Heart left ventricle (tissue), 16 donors: Measurements from ENCODE around the gene MAP4K1. TPM values are rescaled to one million over a fixed set of nuclear protein-coding genes. Genes with fewer than 3 reads are reported as not detected.
"Not testable (repeated sequence)": the region's sequence is repeated elsewhere in the genome, so short reads cannot be mapped to it uniquely, and the experiment has no call there.

ENCODE experiments used
- ATAC-seq, 4 donors: fragments of 200-7000 bp; cut with Tn5 transposase; one replicate each; pipeline ENCODE4 v1.9.1; 2020 to 2022; ENCODE audit warnings: moderate library complexity in 4 of 4, mild to moderate bottlenecking in 3 of 4, moderate number of reproducible peaks in 1 of 4
- DNase-seq, 5 donors: peaks; one replicate each; pipeline ENCODE4 v3.0.0-alpha.2; 2020
- H3K27ac ChIP-seq, 12 donors: fragments of 200-600 bp; sonication (generic) in 4 of 12; one replicate each; pipeline versions ENCODE4 v1.5.0 to v1.8.0; 2016 to 2022; ENCODE audit warnings: mild to moderate bottlenecking in 2 of 12
- H3K27me3 ChIP-seq, 9 donors: fragments of 200-600 bp; sonication (generic) in 2 of 9; one replicate each; pipeline versions ENCODE4 v1.5.1 to v1.8.0; 2016 to 2022; ENCODE audit warnings: mild to moderate bottlenecking in 3 of 9
- H3K36me3 ChIP-seq, 9 donors: fragments of 200-600 bp; sonication (generic) in 2 of 9; one replicate each; pipeline versions ENCODE4 v1.5.0 to v1.8.0; 2018 to 2022; ENCODE audit warnings: mild to moderate bottlenecking in 2 of 9
- H3K4me1 ChIP-seq, 12 donors: fragments of 200-600 bp; sonication (generic) in 4 of 12; one replicate each; pipeline versions ENCODE4 v1.5.0 to v1.8.0; 2016 to 2022; ENCODE audit warnings: mild to moderate bottlenecking in 3 of 12
- H3K4me3 ChIP-seq, 12 donors: fragments of 200-600 bp; sonication (generic) in 4 of 12; one replicate each; pipeline versions ENCODE4 v1.5.0 to v1.8.0; 2017 to 2022; ENCODE audit warnings: mild to moderate bottlenecking in 9 of 12, moderate library complexity in 4 of 12
- H3K9me3 ChIP-seq, 12 donors: fragments of 200-600 bp; sonication (generic) in 4 of 12; one replicate each; pipeline versions ENCODE4 v1.5.0 to v1.8.0; 2016 to 2022; ENCODE audit warnings: mild to moderate bottlenecking in 1 of 12
- POLR2A ChIP-seq, 2 donors: fragments of 450-650 bp; IDR thresholded peaks; one replicate each; pipeline ENCODE4 v1.6.1; 2017; ENCODE audit warnings: antibody characterized with exemption in 2 of 2, mild to moderate bottlenecking in 2 of 2, moderate library complexity in 2 of 2
- WGBS, 4 donors: extraction: QIAGEN DNeasy Blood & Tissue Kit in 2 of 4; methylation state at CpG; one replicate each; pipeline versions ENCODE4 v1.1.5 to v1.1.7; 2013 to 2018; 5-methylcytosine and 5-hydroxymethylcytosine counted together
- intact Hi-C, 10 donors: fragments of 100-400 bp; cut with DNase I; formaldehyde crosslinking; loops; one replicate each; pipeline versions ENCODE4 v1.11.1 to v1.14.2; 2022
- polyA plus RNA-seq, 2 donors: library from polyadenylated mRNA; stranded (reverse); fragments of 200-250 nt; gene quantifications; one replicate each; pipeline ENCODE4 v1.2.3, GENCODE V29; 2013
- total RNA-seq, 9 donors: library from RNA; depleted of rRNA in 2 of 9; stranded (reverse); fragments of >200 nt in 2 of 9; fragmentation: NEBNext Ultra II Directional in 3 of 9; extraction: Animal tissue kit (Norgen Biotek cat#: 25700) in 3 of 9; gene quantifications; one replicate each; pipeline versions ENCODE4 v1.1.0 to v1.2.4, GENCODE V29; 2016 to 2023
- TF ChIP-seq, protein P1 (sequence below), 12 donors: fragments of 200-600 bp; sonication (generic) in 4 of 12; IDR thresholded peaks; one replicate each; pipeline versions ENCODE4 v1.5.0 to v1.8.0; 2018 to 2022; ENCODE audit warnings: antibody characterized with exemption in 12 of 12, mild to moderate bottlenecking in 5 of 12
- donor health status: ischemic (EF 13 %, LVEDD 7.1; RV severe dilation, severe dysfunction).
- donor health status: healthy with polysubstance abuse.
- donor health status: DM: no; HTN: yes; CAD: no.
- donor health status: DM: no; HTN: no; CAD: no.
- donor health status: ischemic (EF 25% LVEDD 6.9; RV normal size, moderate dysfunction).
- donor health status: ischemic (EF 25% LVEDD 5.7; RV mildly dilated, moderate dysfunction).
- donor health status: healthy.
- donor health status: DM: yes; HTN: yes; CAD: no.
- donor health status: ischemic (EF 35%, LVEDD 5.7; RV mildly dilated, moderate dysfunction).
- donor health status: nonischemic (EF 11% LVEDD 7.7; RV severe dilation, severe dysfunction).
- donor health status: DM: yes; HTN: yes; CAD: no.
- donor health status: PGD.
- donor health status: ischemic (EF 29% LVEDD 5.4; RV normal size, mild dysfunction).
- donor health status: nonischemic (EF 23%, LVEDD 6.1; RV moderate dilation, normal function).

MAP4K1 gene
- total and polyA plus RNA-seq, 11 donors: 0.69 to 9.9 (median 2.7) TPM

DNA sequence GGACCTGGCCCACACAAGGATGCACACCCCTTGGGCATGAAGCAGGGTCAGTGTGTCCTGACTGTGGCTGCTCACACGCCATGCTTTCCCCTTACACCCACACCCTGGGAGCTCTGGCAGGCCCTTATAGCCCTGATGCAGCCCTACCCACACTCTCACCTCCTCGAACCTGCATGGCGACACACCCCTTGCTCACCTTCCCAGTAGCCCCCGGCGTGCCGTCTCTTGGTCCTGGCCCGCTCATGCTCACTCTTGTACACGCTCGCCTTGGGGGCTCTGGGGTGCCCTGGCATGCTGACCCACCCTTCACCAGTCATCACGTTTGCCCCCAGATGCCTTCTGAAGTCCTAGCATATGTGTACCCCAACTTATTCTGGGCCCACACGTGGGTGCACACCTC, 56.1 kb downstream of the MAP4K1 start:
- Histone ChIP-seq H3K27me3 (peaks cover 0 to 29% (median 22%) of the 10 kb centered on the region in 9 donors), H3K4me1 (peaks cover 0 to 9% (median 0%) of the 10 kb centered on the region in 12 donors), H3K36me3 (no peaks in the 10 kb centered on the region), H3K27ac (no peak overlapping the region), H3K4me3 (no peak overlapping the region), H3K9me3 (no peaks in the 10 kb centered on the region)
- intact Hi-C loops: no loop called here
- peak in 1 of 4 donors; percentile 20 for ATAC-seq
- no peak for TF ChIP-seq POLR2A (IDR thresholded peaks at IDR 0.05)
- TF ChIP-seq, protein P1, sequence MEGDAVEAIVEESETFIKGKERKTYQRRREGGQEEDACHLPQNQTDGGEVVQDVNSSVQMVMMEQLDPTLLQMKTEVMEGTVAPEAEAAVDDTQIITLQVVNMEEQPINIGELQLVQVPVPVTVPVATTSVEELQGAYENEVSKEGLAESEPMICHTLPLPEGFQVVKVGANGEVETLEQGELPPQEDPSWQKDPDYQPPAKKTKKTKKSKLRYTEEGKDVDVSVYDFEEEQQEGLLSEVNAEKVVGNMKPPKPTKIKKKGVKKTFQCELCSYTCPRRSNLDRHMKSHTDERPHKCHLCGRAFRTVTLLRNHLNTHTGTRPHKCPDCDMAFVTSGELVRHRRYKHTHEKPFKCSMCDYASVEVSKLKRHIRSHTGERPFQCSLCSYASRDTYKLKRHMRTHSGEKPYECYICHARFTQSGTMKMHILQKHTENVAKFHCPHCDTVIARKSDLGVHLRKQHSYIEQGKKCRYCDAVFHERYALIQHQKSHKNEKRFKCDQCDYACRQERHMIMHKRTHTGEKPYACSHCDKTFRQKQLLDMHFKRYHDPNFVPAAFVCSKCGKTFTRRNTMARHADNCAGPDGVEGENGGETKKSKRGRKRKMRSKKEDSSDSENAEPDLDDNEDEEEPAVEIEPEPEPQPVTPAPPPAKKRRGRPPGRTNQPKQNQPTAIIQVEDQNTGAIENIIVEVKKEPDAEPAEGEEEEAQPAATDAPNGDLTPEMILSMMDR (IDR thresholded peaks at IDR 0.05): no peak
- 80 to 94% (median 84%) methylated on average over 9 to 11 of the region's 11 CpGs for WGBS, 4 donors
- no peak for DNase-seq

DNA sequence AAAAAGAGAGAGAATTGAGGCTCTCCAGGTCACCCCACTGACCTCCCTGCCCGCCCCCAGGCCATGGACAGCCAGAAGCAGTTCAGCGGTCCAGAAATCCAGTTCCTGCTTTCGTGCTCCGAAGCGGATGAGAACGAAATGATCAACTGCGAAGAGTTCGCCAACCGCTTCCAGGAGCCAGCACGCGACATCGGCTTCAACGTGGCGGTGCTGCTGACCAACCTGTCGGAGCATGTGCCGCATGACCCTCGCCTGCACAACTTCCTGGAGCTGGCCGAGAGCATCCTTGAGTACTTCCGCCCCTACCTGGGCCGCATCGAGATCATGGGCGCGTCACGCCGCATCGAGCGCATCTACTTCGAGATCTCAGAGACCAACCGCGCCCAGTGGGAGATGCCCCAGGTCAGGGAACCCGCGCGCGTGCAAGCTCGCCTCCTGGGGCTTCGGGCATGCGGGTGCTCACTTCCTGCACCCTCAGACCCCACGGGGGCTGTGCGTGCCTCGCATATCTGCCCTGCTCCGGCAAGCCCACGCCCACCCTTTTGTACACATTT, 56.6 kb downstream of the MAP4K1 start:
- WGBS, 4 donors: 91 to 95% (median 92%) methylated on average over 36 to 42 of the region's 42 CpGs
- ATAC-seq: no peak

GRCh38 chr19:38559428-38560401, 58.0 kb downstream of the MAP4K1 start:
- intact Hi-C loops: no loop called here
- no peak for DNase-seq
- Histone ChIP-seq H3K27ac (peak overlapping the region in 1 of 12 donors; percentile 58), H3K36me3 (no peaks in the 10 kb centered on the region), H3K4me3 (no peak overlapping the region), H3K27me3 (peaks cover 0 to 17% (median 11%) of the 10 kb centered on the region in 9 donors), H3K9me3 (no peaks in the 10 kb centered on the region), H3K4me1 (peaks cover 0 to 8% (median 0%) of the 10 kb centered on the region in 12 donors)
- no peak for ATAC-seq
- 81 to 84% (median 82%) methylated on average over 13 of the region's 13 CpGs for WGBS, 4 donors
- TF ChIP-seq, protein P1 (IDR thresholded peaks at IDR 0.05): no peak
- TF ChIP-seq POLR2A (IDR thresholded peaks at IDR 0.05): no peak

More for the DNA sequence above, 56.6 kb downstream of the MAP4K1 start:
- no peak for TF ChIP-seq POLR2A (IDR thresholded peaks at IDR 0.05)
- TF ChIP-seq, protein P1 (IDR thresholded peaks at IDR 0.05): no peak
- no peak overlapping the region for H3K4me3 ChIP-seq
- peaks cover 0 to 9% (median 0%) of the 10 kb centered on the region in 12 donors for H3K4me1 ChIP-seq
- H3K9me3 ChIP-seq: no peaks in the 10 kb centered on the region
- H3K27ac ChIP-seq: no peak overlapping the region
- DNase-seq: no peak
- no peaks in the 10 kb centered on the region for H3K36me3 ChIP-seq
- peaks cover 0 to 26% (median 21%) of the 10 kb centered on the region in 9 donors for H3K27me3 ChIP-seq
- intact Hi-C loops: no loop called here

GRCh38 chr19:38558933-38559332, 58.8 kb downstream of the MAP4K1 start:
- H3K9me3 ChIP-seq, H3K4me3 ChIP-seq, H3K36me3 ChIP-seq, DNase-seq, H3K27ac ChIP-seq, H3K4me1 ChIP-seq, H3K27me3 ChIP-seq, intact Hi-C loops, ATAC-seq: not testable (repeated sequence)
- WGBS, 4 donors: 85 to 95% (median 89%) methylated on average over 7 of the region's 7 CpGs
